Skeletal muscle tissue (tissue), 4 donors: ENCODE results near the gene TPTE. TPM values are rescaled to one million over a fixed set of nuclear protein-coding genes. Genes with fewer than 3 reads are reported as not detected.
"Not testable (repeated sequence)": the region's sequence is repeated elsewhere in the genome, so short reads cannot be mapped to it uniquely, and the experiment has no call there.

Source experiments
- H3K27ac ChIP-seq: one replicate; pipeline ENCODE4 v1.7.0; 2013; ENCODE audit warnings: mild to moderate bottlenecking, low read depth, low read length, inconsistent platforms
- H3K27me3 ChIP-seq, 3 donors: one replicate each; pipeline ENCODE4 v1.7.0; 2013; ENCODE audit warnings: low read length in 3 of 3; ENCODE audit not compliant: control insufficient read depth in 3 of 3, insufficient read depth in 3 of 3
- H3K36me3 ChIP-seq, 3 donors: one replicate each; pipeline ENCODE4 v1.7.0; 2013; ENCODE audit warnings: low read length in 3 of 3; ENCODE audit not compliant: control insufficient read depth in 3 of 3, insufficient read depth in 3 of 3
- H3K4me1 ChIP-seq, 3 donors: one replicate each; pipeline ENCODE4 v1.7.0; 2013; ENCODE audit warnings: low read length in 3 of 3, mild to moderate bottlenecking in 3 of 3; ENCODE audit not compliant: control insufficient read depth in 3 of 3, insufficient read depth in 3 of 3
- H3K4me3 ChIP-seq, 3 donors: one replicate each; pipeline ENCODE4 v1.7.0; 2013; ENCODE audit warnings: low read length in 3 of 3
- H3K9ac ChIP-seq, 3 donors: one replicate each; pipeline ENCODE4 v1.7.0; 2013; ENCODE audit warnings: low read length in 3 of 3, mild to moderate bottlenecking in 3 of 3, moderate library complexity in 2 of 3, low read depth in 1 of 3
- H3K9me3 ChIP-seq, 3 donors: one replicate each; pipeline ENCODE4 v1.7.0; 2013; ENCODE audit warnings: low read length in 3 of 3; ENCODE audit not compliant: control insufficient read depth in 3 of 3
- total RNA-seq: library from RNA; depleted of rRNA; stranded (reverse); fragments of >200 nt; gene quantifications from one replicate; pipeline ENCODE4 v1.2.3, GENCODE V29; 2014
- donor health status: Osteomylitis.

TPTE gene
- not detected for total RNA-seq

- no peaks in the 10 kb centered on the region for H3K4me1 ChIP-seq
- no peaks in the 10 kb centered on the region for H3K36me3 ChIP-seq
- no peak within 1 kb of the TSS for H3K4me3 ChIP-seq
- peaks cover 0 to 3% (median 0%) of the 10 kb centered on the region in 3 donors for H3K9me3 ChIP-seq
- H3K27ac ChIP-seq: no peak within 1 kb of the TSS
- no peak within 1 kb of the TSS for H3K9ac ChIP-seq
- H3K27me3 ChIP-seq: no peaks in the 10 kb centered on the region
These were observed at the start of gene TPTE for GRCh38 chr21:10521091-10521598. Gene TPTE, plus strand, starts transcription at chr21:10521583. Its CDS starts 17,141 bp downstream, at chr21:10538724.

- H3K9ac ChIP-seq, H3K36me3 ChIP-seq, H3K9me3 ChIP-seq, H3K27me3 ChIP-seq, H3K27ac ChIP-seq, H3K4me1 ChIP-seq, H3K4me3 ChIP-seq: not testable (repeated sequence)
These were observed 49.4 kb upstream of the TPTE start for GRCh38 chr21:10471999-10472398.

GRCh38 chr21:10477794-10478193 lies 43.6 kb upstream of the TPTE start:
- not testable (repeated sequence) for H3K27ac ChIP-seq, H3K9ac ChIP-seq, H3K4me3 ChIP-seq, H3K9me3 ChIP-seq, H3K4me1 ChIP-seq, H3K27me3 ChIP-seq, H3K36me3 ChIP-seq

GRCh38 chr21:10479875-10480274 lies 41.5 kb upstream of the TPTE start:
- not testable (repeated sequence) for H3K9ac ChIP-seq, H3K27me3 ChIP-seq, H3K9me3 ChIP-seq, H3K27ac ChIP-seq, H3K4me1 ChIP-seq, H3K4me3 ChIP-seq, H3K36me3 ChIP-seq

- H3K27me3 ChIP-seq, H3K4me1 ChIP-seq, H3K9me3 ChIP-seq, H3K27ac ChIP-seq, H3K4me3 ChIP-seq, H3K36me3 ChIP-seq, H3K9ac ChIP-seq: not testable (repeated sequence)
These were observed 36.5 kb upstream of the TPTE start for GRCh38 chr21:10484864-10485263.

- not testable (repeated sequence) for H3K9me3 ChIP-seq, H3K4me1 ChIP-seq, H3K27me3 ChIP-seq, H3K9ac ChIP-seq, H3K4me3 ChIP-seq, H3K36me3 ChIP-seq, H3K27ac ChIP-seq
These were observed 30.9 kb upstream of the TPTE start for GRCh38 chr21:10490453-10490852.

GRCh38 chr21:10511116-10511515 lies 10.3 kb upstream of the TPTE start:
- H3K4me1 ChIP-seq: no peaks in the 10 kb centered on the region
- no peak overlapping the region for H3K4me3 ChIP-seq
- H3K9ac ChIP-seq: no peak overlapping the region
- H3K36me3 ChIP-seq: no peaks in the 10 kb centered on the region
- no peak overlapping the region for H3K27ac ChIP-seq
- H3K9me3 ChIP-seq: no peaks in the 10 kb centered on the region
- no peaks in the 10 kb centered on the region for H3K27me3 ChIP-seq

- H3K9ac ChIP-seq, H3K27me3 ChIP-seq, H3K27ac ChIP-seq, H3K9me3 ChIP-seq, H3K4me1 ChIP-seq, H3K36me3 ChIP-seq, H3K4me3 ChIP-seq: not testable (repeated sequence)
These were observed 4.5 kb upstream of the TPTE start for GRCh38 chr21:10516889-10517288.

GRCh38 chr21:10517904-10518303 lies 3.5 kb upstream of the TPTE start:
- not testable (repeated sequence) for H3K36me3 ChIP-seq, H3K27me3 ChIP-seq, H3K9ac ChIP-seq, H3K4me3 ChIP-seq, H3K4me1 ChIP-seq, H3K9me3 ChIP-seq, H3K27ac ChIP-seq

- H3K27ac ChIP-seq, H3K9ac ChIP-seq, H3K4me1 ChIP-seq, H3K27me3 ChIP-seq, H3K9me3 ChIP-seq, H3K4me3 ChIP-seq, H3K36me3 ChIP-seq: not testable (repeated sequence)
These were observed 585 bp downstream of the TPTE start for GRCh38 chr21:10521835-10522500.
